Sigmoid colon (tissue), 4 donors: ENCODE results near the gene FAM78B.

Experiments
- CTCF ChIP-seq, 4 experiments: fragments of 450-650 bp in 3 of 4; fragments of 200-600 bp in 1 of 4; IDR thresholded peaks; one replicate each; pipeline ENCODE4 v1.5.1; 2016 to 2019; ENCODE audit warnings: antibody characterized with exemption in 4 of 4, mild to moderate bottlenecking in 3 of 4, moderate library complexity in 2 of 4
- EP300 ChIP-seq, 4 donors: sonication (generic); formaldehyde crosslinking; IDR thresholded peaks; one replicate each; pipeline ENCODE4 v1.6.1; 2017; ENCODE audit warnings: antibody characterized with exemption in 4 of 4
- POLR2A ChIP-seq, 2 donors: fragments of 450-650 bp; IDR thresholded peaks; one replicate each; pipeline ENCODE4 v1.6.1; 2016; ENCODE audit warnings: antibody characterized with exemption in 2 of 2, mild to moderate bottlenecking in 2 of 2, moderate library complexity in 2 of 2

- TF ChIP-seq CTCF (IDR thresholded peaks at IDR 0.05) (no peak), POLR2A (IDR thresholded peaks at IDR 0.05) (no peak), EP300 (IDR thresholded peaks at IDR 0.05) (no peak)
Measured at GRCh38 chr1:166090244-166090643, 76.6 kb downstream of the FAM78B start.
